Dedifferentiated amniotic fluid mesenchymal stem cell (primary cell): ENCODE results near the gene INSR.
"Not testable (repeated sequence)": the region's sequence is repeated elsewhere in the genome, so short reads cannot be mapped to it uniquely, and the experiment has no call there.

Experiments used
- DNase-seq: peaks from one replicate; pipeline ENCODE4 v3.0.0-alpha.2; 2016; ENCODE audit errors: extremely low spot score

The INSR gene

GRCh38 chr19:7258041-7258839, 36.0 kb downstream of the INSR start:
- no peak for DNase-seq

- no peak for DNase-seq
Observed at GRCh38 chr19:7257148-7258040, 36.8 kb downstream of the INSR start.

GRCh38 chr19:7255631-7256030, 38.6 kb downstream of the INSR start:
- no peak for DNase-seq

DNA sequence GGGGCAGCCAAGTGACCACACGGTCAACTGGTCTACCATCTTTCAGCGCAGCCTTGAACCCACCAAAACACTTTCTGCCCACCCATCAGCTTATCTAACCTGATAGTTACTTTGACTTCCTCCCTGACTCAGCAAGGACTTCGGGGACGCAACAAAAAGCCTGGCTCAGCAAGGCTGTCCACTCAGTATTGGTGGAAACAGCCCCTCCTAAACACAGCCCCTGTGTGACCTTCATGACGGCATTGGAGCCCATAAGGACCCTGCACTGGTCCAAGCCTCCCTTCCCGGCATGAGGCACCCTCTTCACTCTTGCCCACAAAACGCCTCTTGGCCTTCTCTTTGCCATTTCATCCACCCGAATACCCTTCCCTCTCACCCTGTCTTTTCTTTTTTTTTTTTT, 39.1 kb downstream of the INSR start:
- DNase-seq: no peak

DNA sequence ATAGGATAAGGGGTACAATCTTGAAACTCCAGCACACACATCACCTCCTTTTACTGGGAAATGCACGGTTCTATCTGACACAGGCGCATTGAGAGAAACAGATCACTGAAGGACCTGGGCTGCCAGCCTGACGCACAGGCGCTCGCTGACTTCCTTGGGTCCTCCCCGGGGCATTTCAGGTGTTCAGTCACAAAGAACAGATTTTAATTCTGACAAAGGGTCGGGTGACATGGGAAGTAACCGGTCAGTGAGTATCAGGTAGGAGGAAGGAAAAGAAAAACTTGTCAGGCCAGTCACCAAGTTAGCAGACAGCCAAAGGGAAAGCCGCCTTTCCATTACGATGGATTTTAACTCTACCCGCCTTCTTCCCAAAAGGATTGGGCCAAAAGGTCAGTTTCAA, 39.6 kb downstream of the INSR start:
- no peak for DNase-seq

GRCh38 chr19:7252364-7252763, 41.9 kb downstream of the INSR start:
- no peak for DNase-seq

DNA sequence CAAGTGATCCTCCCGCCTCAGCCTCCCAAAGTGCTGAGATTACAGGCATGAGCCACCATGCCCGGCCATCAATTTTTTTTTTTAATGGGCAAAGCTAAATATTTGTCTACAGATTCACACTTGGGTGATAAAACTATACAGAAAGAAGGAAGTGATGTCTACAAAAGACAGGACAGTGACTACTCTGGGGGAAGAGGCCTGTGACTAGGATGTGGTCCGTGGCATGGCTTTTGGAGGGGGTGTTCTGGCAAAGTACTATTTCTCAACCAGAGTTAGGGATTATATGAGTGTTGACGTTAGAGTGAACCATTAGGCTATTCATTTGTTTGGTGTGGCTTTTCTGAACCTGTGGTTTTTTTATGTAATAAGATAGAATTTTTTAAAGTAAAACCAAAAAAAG, 42.7 kb downstream of the INSR start:
- DNase-seq: no peak

DNA sequence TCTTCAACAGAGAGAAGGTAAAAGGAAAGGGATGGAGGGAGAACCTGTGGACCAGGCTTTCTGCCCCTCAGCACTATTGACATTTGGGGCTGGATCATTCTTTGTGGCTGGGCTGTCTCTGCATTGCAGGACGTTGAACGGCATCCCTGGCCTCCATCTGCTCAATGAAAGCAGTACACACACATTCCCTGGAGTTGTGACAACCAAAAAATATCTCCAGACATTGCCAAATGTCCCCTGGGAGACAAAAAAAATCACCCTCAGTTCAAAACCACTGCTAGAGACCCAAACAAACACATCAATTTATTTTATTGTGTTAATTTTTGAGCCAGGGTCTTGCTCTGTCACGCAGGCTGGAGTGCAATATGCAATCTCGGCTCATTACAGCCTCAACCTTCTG, 43.3 kb downstream of the INSR start:
- no peak for DNase-seq

GRCh38 chr19:7250057-7250596, 44.1 kb downstream of the INSR start:
- no peak for DNase-seq

DNA sequence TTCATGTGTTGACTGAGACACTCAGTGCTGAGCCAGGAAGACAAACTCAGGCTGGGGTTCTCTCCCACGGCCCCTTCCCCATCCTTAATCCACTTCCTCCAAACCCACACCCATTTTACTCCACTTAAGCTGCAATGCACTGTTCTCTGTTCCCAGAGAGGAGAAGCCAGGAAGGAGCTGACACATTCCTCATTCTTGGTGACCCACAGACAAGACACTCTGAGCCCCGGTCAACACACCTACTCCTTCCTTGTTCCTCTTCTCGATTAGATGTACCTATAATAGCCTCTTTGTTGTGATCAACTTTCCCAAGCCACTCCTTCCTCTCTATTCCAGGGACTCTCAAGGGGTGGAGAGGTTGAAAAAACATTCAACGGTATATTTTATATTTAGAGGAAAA, 47.1 kb downstream of the INSR start:
- DNase-seq: no peak

DNA sequence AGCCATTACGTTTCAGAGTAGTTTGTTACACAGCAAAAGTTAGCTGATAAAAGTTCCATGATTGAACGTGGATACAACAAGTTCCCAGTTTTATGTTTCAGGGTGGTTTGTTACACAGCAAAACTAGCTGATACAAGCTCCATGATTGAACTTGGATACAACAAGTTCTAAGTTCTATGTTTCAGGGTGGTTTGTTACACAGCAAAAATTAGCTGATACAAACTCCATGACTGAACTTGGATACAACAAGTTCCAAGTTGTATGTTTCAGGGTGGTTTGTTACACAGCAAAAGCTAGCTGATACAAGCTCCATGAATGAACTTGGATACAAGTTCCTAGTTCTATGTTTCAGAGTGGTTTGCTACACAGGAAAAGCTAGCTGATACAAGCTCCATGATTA, 47.6 kb downstream of the INSR start:
- no peak for DNase-seq

DNA sequence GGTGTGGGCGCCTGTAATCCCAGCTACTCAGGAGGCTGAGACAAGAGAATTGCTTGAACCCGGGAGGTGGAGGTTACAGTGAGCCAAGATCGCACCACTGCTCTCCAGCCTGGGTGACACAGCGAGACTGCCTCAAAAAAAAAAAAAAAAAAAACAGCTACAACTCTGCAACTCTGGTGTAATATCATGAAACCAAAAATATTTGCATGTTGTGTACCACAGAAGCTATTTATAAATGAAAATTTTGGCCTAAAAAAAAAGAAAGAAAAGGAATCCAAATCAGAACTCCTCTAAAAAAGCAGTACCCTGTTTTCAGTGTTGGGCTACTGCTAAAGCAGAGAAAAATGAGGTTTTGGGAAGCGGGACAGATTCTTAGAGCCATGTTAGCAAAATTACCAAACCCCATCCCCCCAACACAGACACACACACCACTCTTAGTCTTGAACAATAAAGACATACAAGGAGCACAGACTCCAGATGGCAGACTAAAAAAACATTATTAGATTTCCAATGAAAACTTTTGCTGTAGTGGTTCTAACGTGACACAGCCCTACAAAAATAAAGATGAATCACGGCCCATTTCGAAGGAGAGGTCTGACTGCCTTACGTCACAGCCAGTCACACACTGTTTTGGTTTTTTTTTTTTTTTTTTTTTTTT, 51.5 kb downstream of the INSR start:
- peak; percentile 66 for DNase-seq

DNA sequence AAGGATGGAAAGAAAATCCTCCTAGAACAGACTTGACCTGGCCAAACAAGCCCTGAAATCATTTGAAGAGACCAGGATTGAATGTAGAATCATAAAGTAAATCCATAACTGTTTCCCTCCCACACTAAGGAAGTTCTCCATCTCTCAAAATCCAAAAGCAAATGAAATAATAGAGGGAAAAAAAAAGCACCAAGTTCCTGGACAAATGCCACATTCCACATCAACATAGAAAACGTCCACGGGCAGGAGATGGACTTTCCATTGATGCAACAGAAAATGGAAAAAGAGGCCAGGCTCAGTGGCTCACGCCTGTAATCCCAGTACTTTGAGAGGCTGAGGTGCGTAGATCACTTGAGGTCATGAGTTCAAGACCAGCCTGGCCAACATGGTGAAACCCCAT, 56.2 kb downstream of the INSR start:
- no peak for DNase-seq

- DNase-seq: no peak
Observed at GRCh38 chr19:7236153-7236552, 58.1 kb downstream of the INSR start.

DNA sequence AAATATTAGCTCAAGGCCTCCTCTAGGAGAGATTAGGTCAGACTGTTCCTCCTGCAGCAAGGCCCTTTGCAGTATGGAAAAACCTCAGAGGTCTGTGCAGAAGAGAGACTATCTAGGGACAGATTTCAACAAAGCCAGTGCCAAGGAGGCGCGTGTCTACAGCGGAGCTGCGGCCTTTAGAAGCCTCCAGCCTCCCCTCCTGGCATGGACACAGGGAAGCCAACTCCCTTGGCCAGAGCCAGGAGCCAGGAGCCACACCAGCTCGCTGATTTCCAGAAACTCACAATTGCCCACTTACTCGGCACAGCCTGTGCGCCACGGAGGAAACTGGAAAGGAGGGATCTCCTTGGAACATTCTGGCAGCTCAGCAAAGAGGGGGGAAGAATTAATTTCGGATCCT, 63.4 kb downstream of the INSR start:
- no peak for DNase-seq

GRCh38 chr19:7229735-7230134, 64.5 kb downstream of the INSR start:
- DNase-seq: no peak

DNA sequence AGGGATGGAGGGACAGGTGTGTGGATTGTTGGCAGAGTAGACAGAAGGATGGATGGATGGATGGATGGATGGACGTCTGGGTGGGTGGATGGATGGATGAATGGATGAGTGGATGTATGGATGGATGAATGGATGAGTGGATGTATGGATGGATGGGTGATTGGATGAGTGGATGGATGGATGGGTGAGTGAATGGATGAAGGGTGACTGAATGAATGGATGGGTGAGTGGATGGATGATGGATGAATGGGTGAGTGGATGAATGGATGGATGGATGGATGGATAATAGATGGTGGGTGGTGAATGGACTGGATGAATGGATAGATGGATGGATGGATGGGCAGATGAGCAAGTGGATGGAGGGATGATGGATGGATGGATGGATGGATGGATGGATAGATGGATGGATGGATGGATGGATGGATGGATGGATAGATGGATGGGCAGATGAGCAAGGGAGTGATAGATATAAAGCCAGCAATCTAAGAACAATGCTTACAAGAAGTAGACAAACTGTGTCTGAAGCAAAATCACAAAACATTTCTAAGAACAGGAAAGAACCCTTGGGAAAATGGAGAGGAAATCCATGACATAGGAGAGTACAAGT, 65.2 kb downstream of the INSR start:
- no peak for DNase-seq

DNA sequence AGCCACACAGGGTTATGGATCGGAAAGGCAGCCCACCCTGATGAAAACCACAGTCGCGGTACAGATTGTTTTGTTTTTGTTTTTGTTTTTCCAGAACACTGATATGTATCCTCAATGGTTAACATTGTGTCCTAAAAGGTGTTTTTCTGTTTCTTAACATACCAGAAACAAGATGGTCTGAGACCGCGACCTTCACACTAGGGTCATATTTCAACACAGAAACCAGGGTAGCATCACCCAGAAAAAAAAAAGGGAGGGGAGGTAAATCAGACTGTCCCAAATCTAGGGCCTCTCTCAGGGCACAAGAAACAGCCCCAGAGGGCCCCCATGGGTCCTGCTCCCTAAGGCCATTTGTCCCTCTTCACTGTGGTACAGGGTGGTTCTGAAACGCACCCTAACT, 66.5 kb downstream of the INSR start:
- DNase-seq: no peak

DNA sequence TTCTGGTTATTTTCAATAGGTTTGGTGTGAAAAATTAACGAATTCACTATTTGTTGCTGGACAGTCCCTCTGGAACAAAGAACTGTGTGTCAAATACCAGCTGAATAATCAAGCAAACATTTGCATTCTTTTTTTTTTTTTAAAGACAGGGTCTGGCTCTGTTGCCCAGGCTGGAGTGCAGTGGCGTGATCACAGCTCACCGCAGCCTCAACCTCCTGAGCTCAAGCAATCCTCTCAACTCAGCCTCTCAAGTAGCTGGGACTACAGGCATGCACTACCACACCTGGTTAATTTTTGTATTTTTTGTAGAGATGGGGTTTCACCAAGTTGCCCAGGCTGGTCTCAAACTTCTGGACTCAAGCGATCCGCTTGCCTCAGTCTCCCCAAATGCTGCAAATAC, 67.1 kb downstream of the INSR start:
- not testable (repeated sequence) for DNase-seq

DNA sequence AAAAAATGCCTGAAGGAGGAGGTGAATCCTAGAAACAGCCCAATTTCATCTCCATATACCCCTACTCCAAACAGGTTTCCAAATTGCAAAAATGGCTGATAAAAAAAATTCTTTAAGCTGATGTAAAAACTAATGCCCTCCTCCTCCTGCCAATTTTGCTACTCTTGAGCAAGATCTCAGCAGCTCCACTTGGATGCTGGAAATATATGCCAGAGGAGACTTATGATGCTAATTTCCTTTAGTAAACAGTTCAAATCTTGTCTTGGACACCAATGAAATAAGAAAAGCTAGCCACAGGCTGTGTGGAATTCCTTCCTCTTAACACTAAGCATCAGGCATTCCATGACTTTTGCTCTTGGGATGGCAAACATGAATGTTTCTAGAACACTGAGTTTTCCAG, 67.5 kb downstream of the INSR start:
- peak; percentile 16 for DNase-seq

DNA sequence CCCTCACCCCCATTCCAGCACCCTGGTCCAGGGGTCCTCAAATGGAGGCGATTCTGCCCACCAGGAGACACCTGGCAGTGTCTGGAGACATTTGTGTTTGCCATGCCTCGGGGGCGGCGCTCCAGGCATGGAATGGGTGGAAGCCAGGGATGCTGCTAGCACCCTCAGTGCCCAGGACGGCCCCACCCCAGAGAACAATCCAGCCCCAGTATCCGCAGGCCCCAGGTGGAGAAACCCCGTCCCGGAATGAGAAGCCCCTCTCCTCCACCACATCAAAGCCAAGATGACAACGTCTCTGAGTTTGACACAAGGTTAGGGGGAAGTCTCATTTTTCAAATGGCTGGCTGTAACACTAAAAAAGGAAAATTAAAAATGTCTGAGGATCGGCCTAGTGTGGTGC, 68.5 kb downstream of the INSR start:
- no peak for DNase-seq

- no peak for DNase-seq
Observed at GRCh38 chr19:7224995-7225394, 69.2 kb downstream of the INSR start.
